Measurements from ENCODE around the gene FAM187B.

DNA sequence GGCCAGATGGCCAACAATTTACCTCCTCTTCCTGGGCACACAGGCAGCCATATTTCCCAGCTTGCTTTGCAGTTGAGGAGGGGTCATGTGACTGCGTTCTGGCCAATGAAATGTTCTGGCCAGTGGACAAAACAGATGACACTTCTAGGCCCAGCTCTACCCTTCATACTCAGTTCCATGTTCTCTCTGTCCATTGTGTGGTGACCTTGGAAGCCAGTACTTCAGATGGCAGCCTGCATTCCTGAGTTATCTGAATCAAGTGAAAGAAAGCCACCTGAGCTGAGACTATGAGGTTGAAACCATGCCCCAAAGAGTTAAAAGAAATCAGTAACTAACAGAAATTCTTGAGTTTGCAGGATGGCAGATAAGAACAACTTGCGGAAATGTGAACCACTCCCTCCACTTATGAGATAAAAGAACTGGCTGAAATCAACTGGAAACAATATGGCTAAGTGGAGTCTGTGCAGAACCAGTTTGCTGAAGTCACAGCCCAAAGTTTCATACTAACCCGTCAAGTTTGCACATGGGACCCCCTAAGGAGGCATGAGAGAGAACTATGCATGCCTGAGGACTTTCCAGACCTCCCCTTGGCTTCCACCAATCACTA, 8.1 kb downstream of the FAM187B start:
- TF ChIP-seq, protein P1, sequence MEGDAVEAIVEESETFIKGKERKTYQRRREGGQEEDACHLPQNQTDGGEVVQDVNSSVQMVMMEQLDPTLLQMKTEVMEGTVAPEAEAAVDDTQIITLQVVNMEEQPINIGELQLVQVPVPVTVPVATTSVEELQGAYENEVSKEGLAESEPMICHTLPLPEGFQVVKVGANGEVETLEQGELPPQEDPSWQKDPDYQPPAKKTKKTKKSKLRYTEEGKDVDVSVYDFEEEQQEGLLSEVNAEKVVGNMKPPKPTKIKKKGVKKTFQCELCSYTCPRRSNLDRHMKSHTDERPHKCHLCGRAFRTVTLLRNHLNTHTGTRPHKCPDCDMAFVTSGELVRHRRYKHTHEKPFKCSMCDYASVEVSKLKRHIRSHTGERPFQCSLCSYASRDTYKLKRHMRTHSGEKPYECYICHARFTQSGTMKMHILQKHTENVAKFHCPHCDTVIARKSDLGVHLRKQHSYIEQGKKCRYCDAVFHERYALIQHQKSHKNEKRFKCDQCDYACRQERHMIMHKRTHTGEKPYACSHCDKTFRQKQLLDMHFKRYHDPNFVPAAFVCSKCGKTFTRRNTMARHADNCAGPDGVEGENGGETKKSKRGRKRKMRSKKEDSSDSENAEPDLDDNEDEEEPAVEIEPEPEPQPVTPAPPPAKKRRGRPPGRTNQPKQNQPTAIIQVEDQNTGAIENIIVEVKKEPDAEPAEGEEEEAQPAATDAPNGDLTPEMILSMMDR (IDR thresholded peaks at IDR 0.05): no peak
- no peak for TF ChIP-seq POLR2A (IDR thresholded peaks at IDR 0.05)
